ENCODE measurements around the gene RALGAPA1.
"Not testable (repeated sequence)": the region's sequence is repeated elsewhere in the genome, so short reads cannot be mapped to it uniquely, and the experiment has no call there.

Gene RALGAPA1

DNA sequence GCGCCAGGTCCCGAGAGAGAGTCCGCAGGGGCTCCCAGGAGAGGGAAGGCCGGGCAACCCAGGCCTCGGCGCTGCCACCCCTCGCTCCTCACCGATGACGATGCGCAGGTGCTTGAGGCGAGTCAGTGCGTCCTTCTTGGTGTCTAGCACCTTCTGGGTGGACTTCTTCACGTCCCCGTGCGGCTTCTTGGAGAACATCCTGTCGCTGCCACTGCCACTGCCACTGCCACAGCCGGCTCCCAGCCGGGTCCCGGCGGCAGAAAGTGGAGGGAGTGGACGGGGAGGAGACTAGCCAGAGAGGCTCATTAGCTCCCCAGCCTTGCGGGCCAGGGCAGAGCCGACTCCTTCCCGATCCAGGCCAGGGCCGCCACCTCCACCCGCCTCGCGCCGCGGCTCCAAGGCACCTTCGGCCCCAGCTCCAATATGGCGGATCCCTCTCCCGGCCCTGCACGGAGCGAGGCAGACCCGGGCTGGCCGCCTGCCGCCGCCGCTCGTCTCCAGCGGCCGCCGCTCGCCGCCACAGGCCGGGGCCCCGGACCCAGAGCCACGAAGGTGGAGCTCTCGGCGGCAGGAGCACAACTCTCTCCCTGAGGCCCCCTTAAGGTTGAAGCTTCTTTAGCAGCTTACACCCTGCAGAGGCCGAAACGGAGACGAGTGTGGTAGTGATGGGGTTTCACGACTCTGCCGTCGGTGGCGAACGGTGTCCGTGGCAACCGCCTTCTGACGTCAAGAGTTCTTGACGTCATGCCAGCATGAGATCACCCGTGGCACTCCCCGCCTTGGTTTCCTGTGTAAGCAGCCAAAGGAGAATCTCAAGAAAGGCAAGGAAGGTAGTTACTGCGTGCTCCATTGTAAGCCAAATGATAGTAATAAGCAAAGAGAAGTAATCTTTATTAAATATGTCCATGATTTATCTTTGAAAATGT, at the start of gene RALGAPA1:
TSS of gene RALGAPA1 (minus strand) at position 658 of the 926 bp plus-strand sequence. CDS start at position 198, 460 bp downstream.
- DNase-seq (ENCODE audit: insufficient read length, low spot score), result peak; percentile 75
- peak; percentile 95 for FAIRE-seq

DNA sequence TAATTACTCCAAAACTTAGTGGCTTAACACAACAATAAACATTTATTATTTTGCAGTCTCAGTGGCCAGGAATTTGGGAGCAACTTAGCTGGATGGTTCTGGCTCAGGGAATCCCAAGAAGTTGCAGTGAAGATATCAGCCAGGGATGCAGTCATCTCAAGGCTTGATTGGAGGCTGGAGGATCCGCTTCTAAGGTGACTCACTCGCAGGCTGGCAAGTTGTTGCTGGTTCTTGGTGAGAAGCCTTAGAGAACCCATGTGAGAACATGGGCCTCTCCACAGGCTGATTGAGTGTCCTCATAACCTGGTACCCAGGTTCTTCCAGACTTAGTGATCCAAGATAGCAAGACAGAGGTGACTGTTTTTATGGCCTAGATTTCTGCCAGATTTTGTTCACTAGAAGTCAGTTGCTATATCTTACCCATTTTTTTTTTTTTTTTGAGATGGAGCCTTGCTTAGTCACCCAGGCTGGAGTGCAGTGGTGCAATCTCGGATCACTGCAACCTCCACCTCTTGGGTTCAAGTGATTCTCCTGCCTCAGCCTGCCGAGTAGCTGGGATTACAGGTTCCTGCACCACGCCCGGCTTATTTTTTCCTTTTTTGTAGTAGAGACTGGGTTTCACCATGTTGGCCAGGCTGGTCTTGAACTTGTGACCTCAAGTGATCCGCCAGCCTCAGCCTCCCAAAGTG, 49.6 kb upstream of the RALGAPA1 start:
- DNase-seq (ENCODE audit: insufficient read length, low spot score) (no peak), FAIRE-seq (no peak)

DNA sequence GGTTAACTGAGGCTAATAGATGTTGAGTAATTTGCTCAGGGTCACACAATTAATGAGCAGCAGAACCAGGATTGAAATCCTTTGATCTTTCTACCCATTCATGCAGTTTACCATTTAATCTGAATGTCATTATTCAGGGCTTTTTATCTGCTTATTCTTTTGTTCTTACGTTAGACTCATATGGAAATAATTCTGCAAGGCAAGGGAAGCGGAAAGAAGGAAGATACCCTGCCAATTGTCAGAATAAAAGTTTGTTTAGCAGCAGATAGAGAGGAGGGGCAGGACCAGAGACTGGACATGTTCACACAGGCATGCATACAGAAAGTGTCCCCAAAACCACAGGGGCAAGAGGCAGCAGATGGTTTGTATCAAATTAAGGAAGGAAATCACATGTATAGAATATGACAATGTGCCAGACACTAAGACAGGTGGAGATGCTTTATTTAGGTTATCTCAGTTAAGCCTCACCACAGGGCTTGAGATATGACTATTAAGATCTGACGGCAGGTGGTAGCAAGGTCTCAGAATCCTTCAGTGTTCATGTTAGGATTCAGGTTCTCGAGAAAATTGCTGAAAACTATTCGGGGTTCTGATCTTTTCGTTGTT, 46.9 kb upstream of the RALGAPA1 start:
- FAIRE-seq (peak; percentile 97), DNase-seq (ENCODE audit: insufficient read length, low spot score) (peak; percentile 19)

DNA sequence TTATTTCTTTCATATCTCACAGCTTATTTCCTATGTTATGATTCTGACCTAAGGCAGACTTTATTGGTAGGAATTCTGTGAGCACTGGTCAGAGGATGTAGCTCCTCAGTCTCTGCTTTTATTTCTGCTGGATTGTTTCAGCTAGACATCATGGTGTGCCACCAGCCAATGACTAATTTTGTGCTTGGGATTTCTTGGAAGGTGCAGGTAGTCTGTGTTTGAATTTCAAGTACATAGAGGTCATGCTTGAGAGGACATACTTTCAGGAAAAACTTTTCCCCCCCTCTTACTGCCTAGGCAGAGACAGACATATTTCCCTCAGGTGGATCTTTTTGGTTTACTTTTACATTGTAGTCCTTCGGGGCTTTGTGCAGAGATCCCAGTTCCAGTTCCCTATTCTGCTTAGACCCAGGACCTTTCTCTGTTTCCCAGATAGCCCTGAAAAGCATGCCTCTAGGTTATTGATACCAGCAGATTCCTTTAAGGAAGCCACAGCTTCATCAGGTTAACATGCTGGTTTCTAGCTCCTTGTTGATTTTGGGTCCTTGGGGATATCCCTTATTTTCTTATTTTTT, 45.7 kb upstream of the RALGAPA1 start:
- FAIRE-seq (peak; percentile 90), DNase-seq (ENCODE audit: insufficient read length, low spot score) (no peak)

DNA sequence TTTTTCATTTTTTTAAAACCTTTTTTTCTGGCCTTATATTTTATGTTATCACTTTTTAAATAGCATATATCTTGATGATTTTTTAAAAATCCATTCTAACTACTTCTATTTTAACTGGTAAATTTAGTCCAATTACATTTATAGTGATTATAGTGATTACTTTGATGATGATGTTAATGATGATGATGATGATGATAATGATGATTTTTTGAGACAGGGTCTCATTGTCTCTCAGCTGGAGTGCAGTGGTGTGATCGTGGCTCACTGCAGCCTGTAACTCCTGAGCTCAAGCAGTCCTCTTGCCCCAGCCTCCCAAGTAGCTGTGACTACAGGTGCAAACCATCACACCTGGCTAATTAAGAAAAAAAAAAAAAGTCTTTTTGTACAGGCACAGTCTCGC, 44.1 kb upstream of the RALGAPA1 start:
- DNase-seq (ENCODE audit: insufficient read length, low spot score) (no peak), FAIRE-seq (no peak)

DNA sequence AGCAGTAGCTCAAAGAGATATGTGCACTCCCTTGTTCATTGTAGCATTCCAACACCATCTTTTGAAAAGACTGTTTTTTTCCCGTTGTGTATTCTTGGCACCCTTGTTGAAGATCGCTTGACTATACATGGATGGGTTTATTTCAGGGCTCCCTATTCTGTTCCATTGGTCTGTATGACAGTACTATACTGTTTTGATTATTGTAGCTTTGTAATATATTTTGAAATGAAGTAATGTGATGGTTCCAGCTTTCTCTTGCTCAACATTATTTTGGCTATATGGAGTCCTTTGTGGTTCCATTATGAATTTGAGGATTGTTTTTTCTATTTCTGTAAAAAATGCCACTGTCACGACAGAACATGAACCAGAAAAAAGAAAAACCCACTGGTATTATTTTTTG, 42.7 kb upstream of the RALGAPA1 start:
- no peak for DNase-seq (ENCODE audit: insufficient read length, low spot score)
- no peak for FAIRE-seq

DNA sequence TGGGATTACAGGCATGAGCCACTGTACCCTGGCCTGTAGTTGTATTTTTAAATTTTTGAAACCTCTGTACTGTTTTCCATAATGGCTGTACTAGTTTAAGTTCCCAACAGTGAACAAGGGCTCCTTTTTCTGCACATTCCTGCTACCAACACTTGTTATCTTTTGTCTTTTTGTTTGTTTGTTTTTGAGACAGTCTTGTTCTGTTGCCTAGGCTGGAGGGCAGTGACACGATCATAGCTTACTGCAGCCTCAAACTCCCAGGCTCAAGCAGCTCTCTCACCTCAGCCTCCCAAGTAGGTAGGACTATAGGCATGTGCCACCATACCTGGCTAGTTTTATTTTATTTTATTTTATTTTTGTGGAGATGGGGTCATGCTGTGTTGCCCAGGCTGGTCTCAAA, 40.0 kb upstream of the RALGAPA1 start:
- DNase-seq (ENCODE audit: insufficient read length, low spot score), result no peak
- FAIRE-seq, result no peak

DNA sequence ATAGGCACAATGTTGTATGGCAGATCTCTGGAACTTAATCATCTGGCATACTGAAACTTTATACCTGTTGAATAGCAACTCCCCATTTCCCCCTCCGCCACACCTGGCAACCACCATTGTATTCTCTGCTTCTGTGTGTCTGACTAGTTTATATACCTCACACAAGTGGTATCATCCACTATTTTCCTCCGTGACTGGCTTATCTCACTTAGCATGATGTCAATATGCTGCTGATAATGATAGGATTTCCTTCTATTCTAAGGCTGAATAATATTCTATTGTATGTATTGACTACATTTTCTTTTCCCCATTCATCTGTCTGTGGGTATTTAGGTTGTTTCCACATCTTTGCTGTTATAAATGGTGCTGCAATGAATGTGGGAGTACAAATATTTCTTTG, 38.5 kb upstream of the RALGAPA1 start:
- no peak for DNase-seq (ENCODE audit: insufficient read length, low spot score)
- FAIRE-seq, result no peak

DNA sequence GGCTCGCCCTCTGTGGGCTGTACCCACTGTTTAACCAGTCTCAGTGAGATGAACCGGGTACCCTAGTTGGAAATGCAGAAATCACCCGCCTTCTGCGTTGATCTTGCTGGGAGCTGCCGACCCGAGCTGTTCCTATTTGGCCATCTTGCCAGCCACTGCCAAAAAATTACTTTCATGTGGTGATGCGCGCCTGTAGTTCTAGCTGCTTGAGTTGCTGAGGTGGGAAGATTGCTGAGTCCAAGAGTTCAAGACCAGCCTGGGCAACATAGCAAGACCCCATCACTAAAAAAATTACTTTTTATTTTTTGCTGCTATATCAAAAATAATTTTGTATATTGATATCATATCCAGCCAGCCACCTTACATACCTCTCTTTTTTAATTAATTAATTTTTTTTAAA, 35.4 kb upstream of the RALGAPA1 start:
- DNase-seq (ENCODE audit: insufficient read length, low spot score) (no peak), FAIRE-seq (no peak)

DNA sequence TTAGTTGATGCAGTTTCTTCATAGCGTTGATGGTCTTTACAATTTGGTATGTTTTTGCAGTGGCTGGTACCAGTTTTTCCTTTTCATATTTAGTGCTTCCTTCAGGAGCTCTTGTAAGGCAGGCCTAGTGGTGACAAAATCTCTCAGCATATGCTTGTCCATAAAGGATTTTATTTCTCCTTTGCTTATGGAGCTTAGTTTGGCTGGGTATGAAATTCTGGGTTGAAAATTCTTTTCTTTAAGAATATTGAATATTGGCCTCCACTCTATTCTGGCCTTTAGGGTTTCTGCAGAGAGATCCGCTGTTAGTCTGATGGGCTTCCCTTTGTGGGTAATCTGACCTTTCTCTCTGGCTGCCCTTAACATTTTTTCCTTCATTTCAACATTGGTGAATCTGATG, 33.1 kb upstream of the RALGAPA1 start:
- not testable (repeated sequence) for FAIRE-seq; DNase-seq (ENCODE audit: insufficient read length, low spot score)

DNA sequence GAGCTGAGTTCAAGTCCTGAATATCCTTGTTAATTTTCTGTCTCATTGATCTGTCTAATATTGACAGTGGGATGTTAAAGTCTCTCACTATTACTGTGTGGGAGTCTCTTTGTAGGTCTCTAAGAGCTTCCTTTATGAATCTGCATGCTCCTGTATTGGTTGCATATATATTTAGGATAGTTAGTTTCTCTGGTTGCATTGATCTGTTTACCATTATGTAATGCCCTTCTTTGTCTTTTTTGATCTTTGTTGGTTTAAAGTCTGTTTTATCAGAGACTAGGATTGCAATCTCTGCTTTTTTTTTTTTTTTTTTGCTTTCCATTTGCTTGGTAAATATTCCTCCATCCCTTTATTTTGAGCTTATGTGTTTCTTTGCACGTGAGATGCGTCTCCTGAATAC, 32.6 kb upstream of the RALGAPA1 start:
- not testable (repeated sequence) for DNase-seq (ENCODE audit: insufficient read length, low spot score); FAIRE-seq

DNA sequence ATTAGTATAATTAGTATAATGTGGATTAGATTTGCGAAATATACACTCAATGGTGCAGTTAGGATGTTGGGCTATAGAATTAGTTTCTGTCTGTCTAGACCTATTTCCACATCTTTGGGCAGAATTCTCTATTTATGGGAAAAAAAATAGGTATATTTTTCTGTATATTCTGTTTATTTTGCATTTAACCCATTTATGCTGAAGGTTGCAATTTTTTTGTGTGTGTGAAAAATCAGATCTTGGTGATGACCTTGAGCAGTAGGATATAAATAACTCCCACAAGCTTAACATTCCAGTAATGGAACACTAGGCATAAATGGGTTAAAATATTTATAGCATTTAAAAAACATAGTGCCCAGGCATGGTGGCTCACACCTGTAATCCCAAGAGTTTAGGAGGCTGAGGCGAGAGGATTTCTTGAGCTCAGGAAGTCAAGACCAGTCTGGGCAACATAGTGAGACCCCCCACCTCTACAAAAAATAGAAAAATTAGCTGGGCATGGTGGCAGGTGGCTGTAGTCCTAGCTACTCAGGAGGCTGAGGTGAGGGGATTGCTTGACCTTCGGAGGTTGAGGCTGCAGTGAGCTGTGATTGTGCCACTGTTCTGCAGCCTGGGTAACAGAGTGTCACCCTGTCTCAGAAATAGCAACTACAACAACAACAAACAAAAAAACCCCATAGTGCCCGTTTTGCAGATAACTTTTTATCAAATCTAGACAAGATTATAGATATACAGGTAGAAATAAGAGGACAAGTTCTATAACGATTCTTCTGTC, 26.3 kb upstream of the RALGAPA1 start:
- FAIRE-seq (no peak), DNase-seq (ENCODE audit: insufficient read length, low spot score) (no peak)

DNA sequence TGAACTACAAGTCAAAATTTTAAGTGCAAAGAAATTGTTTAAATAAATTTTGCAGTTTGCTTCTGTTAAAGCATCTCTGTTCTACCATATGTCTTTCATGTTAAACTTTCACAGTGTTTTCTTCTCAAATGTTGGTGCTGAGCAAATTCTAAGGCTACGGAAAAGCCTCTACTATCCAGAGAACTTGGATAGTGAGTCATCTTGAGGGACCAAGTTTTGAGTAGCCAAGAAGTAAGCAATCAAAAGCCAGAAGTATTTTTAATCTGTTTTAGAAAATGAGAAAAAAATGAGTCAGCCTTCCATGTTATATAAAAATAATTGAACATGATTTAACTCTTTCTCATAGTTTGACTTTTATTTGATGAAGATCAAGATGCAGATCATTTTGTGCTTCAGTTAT, 20.4 kb upstream of the RALGAPA1 start:
- FAIRE-seq (no peak), DNase-seq (ENCODE audit: insufficient read length, low spot score) (no peak)

DNA sequence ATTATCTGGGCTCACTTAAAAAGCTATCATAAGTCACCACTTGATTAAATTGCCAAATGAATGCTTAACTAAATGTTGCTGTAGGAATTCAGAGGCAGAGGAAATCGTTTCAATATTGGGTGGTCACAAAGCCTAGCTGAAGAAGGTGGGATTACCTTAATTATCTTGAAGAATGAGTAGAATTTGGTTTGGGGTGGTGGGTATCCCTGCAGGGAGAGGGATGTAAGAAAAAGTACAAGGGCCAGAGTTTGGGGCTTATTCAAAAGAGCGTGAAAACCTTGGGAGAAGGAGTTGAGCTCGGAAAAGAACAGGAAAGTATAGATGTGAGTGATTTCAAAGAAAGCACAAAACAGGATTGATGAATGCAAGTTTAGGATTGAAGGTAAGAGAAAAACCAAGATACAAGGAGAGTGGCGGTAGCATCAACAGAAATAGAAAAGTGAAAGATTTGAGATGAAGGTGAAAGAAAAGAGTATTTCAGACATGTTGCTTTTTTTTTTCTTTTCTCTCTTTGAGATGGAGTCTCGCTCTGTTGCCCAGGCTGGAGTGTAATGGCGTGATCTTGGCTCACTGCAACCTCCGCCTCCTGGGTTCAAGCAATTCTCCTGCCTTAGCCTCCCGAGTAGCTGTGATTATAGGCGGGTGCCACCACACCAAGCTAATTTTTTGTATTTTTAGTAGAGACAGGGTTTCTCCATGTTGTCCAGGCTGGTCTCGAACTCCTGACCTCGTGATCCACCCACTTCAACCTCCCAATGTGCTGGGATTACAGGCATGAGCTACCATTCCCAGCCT, 18.8 kb upstream of the RALGAPA1 start:
- FAIRE-seq (no peak), DNase-seq (ENCODE audit: insufficient read length, low spot score) (no peak)

DNA sequence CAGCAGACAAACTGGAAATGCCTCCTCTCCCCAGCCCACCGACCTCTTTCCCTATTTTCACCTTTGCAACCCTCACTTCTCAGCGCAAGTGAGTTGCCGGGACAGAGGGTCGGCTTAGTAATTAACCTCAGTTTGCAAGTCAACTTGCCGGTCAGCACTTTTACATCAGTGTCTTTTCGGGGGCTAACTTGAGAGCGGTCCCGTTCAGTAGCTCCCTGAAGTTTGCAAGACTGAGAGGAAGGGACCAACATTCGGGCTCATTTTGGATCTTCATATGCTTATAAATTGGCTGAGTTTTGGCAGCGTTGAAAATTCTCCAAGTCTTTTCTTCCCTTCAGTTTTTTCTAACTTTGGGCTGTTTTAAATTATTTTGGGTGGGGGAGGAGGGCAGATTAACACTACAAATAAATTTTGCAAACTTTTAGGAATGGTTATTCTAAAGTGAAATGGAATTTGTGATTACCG, 17.9 kb upstream of the RALGAPA1 start:
- DNase-seq (ENCODE audit: insufficient read length, low spot score) (no peak), FAIRE-seq (no peak)

DNA sequence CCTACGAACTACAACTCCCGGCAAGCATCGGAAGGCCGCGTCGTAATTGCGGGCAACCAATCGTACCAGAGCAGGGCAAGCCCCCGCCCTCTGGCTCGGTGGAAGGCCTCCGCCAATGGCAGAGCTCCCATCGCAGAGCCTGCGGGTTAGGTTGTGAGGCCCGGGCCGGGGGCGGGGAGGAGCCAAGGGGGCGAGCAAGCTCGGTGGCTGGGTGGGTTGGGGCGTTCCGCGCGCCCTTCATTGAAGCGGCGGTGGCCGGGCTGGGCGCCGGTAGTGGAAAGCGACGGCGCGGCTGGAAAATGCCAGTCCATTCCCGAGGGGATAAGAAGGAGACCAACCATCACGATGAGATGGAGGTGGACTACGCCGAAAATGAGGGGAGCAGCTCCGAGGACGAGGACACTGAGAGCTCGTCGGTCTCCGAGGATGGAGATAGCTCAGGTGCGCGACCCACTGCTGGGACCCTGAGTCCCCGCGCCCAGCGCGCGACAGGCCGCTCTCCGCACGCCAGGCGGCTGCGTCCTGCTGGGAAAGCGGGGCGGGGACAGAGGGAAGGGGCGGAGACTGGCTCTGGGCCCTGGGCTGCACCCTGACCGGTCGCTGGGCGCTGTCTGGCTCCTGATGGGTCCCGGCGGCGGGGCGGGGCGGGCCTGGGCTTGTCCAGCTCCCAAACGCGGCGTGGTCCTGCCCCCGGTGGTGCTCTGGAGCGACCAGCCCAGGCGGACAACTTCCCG, 17.3 kb upstream of the RALGAPA1 start, which contains the start of gene BRMS1L:
TSS of gene BRMS1L (plus strand) at position 121 of the 734 bp plus-strand sequence. CDS start at position 300, 179 bp downstream.
- DNase-seq (ENCODE audit: insufficient read length, low spot score), result peak; percentile 97
- peak; percentile 98 for FAIRE-seq

DNA sequence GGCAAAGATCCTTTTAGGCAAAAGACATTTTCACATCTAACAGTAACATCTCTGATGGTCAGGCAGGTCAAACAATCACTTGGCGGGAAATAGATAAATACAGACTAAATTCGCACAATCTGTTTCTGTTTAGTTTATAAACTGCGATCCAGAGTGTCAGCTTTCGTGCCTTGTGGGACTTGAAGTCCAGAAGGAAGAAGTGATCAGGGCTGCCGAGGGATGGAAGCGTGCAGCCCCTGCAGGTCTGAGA, 16.8 kb upstream of the RALGAPA1 start:
- DNase-seq (ENCODE audit: insufficient read length, low spot score) (no peak), FAIRE-seq (no peak)

DNA sequence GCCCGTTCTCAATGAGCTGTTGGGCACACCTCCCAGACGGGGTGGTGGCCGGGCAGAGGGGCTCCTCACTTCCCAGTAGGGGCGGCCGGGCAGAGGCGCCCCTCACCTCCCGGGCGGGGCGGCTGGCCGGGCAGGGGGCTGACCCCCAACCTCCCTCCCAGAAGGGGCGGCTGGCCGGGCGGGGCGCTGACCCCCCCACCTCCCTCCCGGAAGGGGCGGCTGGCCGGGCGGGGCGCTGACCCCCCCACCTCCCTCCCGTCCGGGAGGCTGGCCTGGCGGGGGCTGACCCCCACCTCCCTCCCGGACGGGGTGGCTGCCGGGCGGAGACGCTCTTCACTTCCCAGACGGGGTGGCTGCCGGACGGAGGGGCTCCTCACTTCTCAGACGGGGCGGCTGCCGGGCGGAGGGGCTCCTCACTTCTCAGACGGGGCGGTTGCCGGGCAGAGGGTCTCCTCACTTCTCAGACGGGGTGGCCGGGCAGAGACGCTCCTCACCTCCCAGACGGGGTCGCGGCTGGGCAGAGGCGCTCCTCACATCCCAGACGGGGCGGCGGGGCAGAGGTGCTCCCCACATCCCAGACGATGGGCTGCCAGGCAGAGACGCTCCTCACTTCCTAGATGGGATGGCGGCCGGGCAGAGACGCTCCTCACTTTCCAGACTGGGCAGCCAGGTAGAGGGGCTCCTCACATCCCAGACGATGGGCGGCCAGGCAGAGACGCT, 15.5 kb upstream of the RALGAPA1 start:
- DNase-seq (ENCODE audit: insufficient read length, low spot score); FAIRE-seq: not testable (repeated sequence)

All from GM19239 (cell line).